Activated T-helper 1 cell treated with anti-CD3 and anti-CD28 coated beads, Interleukin-2, amount 50 U/mL, for 16 hours (primary cell): Measurements from ENCODE around the gene GLI1.
"Not testable (repeated sequence)": the region's sequence is repeated elsewhere in the genome, so short reads cannot be mapped to it uniquely, and the experiment has no call there.

Experiments
- DNase-seq, 2 donors: peaks; one replicate each; pipeline ENCODE4 v3.0.0-alpha.2; 2020; ENCODE audit warnings: low read depth in 1 of 2, low spot score in 1 of 2

Gene GLI1

DNA sequence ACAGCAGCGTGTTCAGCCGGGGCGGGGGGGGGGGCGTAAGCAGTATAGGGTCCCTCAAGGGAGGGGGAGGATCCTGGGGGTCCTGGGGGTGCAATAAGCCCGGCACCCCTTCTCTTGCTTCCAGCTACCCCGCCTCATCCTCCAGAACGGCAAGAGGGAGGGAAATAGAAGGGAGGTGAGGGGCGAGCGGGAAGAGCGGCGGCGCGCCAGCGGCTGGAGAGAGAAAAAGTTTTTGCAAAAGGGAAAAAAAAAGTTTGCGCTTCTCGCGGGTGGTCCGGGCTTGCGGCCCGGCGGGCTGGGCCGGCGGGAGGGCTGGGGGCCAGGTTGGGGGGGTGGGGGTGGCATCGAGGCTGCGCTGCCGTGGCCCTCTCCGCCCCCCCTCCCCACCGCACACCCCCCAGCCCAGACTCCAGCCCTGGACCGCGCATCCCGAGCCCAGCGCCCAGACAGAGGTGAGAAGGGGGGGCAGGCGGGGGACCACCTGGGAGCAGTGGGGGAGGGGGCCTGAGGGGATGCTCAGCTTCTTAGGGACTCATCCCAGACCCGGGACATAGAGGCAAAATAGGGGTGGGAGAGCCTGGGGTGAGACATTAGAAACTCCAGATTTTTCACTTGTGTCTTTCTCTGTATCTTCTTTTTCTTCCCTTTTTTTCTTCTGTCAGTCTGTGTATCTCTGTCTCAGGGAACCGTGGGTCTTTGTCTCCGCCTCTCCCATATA lies at the start of gene GLI1:
GLI1 (plus strand) TSS at position 36 of the 718 bp plus-strand sequence. CDS start 3,907 bp downstream, outside the sequence.
- no peak for DNase-seq

GRCh38 chr12:57410534-57410933 lies 49.1 kb upstream of the GLI1 start:
- no peak for DNase-seq

DNA sequence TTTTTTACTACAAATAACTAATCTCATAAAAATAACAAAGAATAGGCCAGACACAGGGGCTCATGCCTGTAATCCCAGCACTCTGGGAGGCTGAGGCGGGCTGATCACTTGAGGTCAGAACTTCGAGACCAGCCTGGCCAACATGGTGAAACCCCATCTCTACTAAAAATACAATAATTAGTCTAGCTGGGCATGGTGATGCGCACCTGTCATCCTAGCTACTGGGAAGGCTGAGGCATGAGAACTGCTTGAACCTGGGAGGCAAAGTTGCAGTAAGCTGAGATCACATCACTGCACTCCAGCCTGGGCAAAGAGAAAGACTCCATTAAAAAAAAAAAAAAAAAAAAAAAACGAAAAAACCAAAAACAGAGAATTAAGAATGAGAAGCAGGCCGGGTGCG lies 45.4 kb upstream of the GLI1 start:
- DNase-seq: not testable (repeated sequence)

DNA sequence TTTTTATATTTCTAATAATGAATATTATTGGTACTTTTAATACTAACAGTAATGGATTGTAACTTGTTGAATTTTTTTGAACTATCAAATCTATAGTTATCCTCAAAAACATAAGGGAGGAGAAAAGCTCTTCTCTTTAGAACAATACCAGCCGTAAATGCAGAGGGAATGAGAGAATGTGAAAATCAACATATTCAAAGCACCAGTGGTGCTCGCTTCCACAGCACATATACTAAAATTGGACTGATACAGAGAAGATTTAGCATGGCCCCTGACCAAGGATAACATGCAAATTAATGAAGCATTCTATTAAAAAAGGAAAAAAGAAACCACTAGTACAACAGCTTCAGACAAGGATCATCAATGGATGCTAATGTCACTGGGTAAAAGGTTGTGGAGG lies 44.5 kb upstream of the GLI1 start:
- no peak for DNase-seq

- no peak for DNase-seq
These were observed 43.3 kb upstream of the GLI1 start for GRCh38 chr12:57416039-57416996.

DNA sequence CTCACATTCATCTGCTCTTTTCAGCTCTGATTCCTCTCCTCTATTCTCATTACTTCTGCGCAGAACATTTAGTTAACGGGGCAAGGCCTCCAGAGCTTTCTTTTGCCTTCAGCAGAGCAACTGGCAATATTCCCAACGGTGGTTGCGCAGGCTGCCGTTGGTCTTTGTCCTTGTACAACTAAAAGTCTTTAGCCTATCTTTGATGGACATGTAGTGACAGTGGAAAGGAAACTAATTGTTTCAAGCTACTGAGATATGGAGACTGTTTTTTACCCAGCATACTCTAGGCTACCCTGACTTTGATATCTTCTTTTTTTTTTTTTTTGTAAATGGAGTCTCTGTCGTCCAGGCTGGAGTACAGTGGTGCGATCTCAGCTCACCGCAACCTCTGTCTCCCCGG lies 41.3 kb upstream of the GLI1 start:
- DNase-seq: no peak

GRCh38 chr12:57419495-57419894 lies 40.1 kb upstream of the GLI1 start:
- DNase-seq: no peak

GRCh38 chr12:57420482-57420881 lies 39.1 kb upstream of the GLI1 start:
- DNase-seq: no peak

DNA sequence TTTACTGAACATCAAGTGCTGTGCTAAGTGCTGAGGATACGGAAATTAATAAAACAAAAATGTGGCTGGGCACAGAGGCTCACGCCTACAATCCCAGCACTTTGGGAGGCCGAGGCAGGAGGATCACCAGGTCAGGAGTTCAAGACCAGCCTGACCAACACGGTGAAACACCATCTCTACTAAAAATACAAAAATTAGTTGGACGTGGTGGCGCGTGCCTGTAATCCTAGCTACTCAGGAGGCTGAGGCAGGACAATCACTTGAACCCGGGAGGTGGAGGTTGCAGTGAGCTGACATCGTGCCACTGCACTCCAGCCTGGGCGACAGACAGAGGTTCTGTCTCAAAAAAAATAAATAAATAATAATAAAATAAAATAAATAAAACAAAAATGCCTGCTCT lies 32.6 kb upstream of the GLI1 start:
- DNase-seq: not testable (repeated sequence)

DNA sequence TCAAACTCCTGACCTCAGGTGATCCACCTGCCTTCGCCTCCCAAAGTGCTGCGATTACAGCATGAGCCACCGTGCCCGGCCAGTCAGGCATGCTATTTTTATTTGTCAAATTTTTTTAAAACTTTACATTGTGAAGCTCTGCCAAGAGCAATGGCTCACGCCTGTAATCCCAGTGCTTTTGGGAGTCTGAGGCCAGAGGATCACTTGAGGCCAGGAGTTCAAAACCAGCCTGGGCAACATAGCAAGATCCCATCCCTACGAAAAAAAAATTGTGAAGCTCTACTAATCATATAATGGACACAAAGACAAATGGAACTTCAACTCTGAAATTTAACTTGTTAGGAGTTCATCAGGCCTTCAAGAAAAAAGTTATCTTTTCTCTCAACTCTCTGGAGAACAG lies 30.6 kb upstream of the GLI1 start:
- no peak for DNase-seq

GRCh38 chr12:57429473-57430111 lies 30.0 kb upstream of the GLI1 start:
- DNase-seq: no peak

DNA sequence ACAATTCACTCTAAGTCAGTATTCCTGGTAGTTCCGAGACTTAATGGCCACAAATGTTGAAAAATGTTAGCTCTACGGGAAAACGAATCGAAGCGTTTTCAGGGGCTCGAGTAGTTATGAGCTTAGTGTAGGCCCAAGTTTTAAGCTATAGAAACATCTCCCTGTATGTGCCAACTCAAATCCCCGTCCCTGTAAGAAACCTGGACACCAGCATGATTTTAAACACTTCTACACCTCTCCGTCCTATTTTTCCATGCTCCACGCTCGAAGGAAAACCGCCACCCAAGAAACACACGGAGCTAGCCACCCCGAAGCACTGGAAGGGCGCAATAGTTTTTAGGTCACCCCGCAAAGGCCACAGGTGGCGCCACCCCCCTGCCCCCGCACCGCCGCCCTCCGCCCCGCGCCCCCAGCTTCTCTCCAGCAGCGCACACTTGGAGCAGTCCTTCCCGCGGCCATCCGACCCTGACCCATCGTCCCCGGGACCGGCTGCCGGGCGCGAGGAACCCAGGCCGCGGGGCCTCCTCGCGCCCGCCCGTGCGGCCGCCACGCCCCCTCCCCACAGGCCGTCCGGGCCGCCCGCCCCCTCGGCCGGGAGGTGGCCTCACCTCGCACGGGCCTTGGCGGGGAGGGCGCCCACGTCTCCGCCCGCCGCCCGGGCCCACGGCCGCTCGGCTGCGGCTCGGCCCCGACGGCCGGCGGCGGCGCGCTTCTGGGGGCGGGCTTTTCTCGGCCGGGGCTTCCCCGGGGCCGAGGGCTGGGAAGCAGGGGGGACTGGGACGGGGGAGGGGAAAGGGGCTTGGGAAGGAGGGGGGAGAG lies 29.3 kb upstream of the GLI1 start:
- peak; percentile 10 to 48 for DNase-seq

DNA sequence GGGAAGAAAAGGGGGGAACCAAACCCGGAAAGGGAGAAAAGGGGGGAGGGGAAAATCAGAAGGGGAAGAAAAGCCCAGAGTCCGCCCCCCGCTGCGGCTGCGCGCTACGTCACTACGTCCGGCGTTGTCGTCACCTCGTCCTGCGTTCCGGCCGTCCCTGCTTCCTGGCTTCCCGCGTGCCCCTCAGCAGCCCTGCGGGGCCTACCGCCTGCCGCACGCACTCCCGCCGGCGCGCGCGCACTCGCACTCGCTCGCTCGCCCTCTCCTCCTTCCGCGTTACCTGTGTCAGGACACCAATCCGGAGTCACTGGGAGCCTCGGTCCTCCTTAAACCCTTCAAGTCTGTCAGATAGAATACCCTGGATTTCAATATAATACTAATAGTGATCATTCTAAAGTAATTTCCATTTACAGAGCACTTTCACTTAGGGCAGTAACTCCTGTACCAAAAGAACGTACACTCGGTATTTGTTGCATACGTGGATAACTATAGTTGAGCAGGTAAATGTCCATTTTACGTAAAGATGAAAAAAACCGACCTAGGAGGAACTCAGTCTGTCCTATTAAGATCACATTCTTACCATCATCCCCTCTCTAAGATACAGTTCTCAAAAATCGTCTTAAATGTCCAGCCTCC lies 28.5 kb upstream of the GLI1 start, which contains the start of gene R3HDM2:
R3HDM2 (minus strand) TSS at position 113 of the 636 bp plus-strand sequence. CDS start 120,615 bp downstream, outside the sequence.
- DNase-seq: peak; percentile 92

DNA sequence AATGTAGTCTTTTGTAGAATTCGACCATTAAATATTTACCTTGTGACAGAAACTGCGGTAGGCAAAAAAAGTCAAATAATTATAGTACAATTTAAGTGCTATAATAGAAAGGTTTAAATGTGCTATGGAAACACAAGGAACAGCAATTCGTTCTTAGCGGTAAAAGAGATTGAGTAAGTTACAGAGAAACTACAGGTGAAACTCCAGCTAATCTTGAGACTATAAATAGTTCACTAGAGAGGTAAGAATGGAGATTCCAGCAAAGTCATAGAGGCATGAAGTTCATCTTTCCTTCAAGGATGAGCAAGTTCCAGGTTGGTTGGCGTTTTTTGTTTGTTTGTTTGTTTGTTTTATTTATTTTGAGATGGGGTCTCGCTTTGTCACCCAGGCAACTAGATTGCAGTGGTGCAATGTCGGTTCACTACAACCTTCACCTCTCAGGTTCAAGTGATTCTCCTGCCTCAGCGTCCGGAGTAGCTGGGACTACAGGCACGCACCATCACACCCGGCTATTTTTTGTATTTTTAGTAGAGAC lies 27.9 kb upstream of the GLI1 start:
- no peak for DNase-seq

DNA sequence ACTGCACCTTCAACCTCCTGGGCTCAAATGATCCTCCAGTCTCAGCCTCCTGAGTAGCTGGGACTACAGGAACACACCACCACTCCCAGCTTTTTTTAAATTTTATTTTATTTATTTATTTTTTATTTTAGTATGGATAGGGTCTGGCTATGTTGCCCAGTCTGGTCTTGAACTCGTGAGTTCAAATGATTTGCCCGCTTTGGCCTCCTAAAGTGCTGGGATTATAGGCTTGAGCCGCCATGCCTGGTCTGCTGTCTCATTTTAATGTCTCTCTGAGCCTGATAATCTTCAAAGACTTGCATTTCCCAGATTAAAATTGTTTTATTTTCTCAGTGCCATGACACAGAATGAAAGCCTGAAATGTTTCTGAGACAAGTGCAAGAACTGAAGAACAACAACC lies 26.2 kb upstream of the GLI1 start:
- no peak for DNase-seq

DNA sequence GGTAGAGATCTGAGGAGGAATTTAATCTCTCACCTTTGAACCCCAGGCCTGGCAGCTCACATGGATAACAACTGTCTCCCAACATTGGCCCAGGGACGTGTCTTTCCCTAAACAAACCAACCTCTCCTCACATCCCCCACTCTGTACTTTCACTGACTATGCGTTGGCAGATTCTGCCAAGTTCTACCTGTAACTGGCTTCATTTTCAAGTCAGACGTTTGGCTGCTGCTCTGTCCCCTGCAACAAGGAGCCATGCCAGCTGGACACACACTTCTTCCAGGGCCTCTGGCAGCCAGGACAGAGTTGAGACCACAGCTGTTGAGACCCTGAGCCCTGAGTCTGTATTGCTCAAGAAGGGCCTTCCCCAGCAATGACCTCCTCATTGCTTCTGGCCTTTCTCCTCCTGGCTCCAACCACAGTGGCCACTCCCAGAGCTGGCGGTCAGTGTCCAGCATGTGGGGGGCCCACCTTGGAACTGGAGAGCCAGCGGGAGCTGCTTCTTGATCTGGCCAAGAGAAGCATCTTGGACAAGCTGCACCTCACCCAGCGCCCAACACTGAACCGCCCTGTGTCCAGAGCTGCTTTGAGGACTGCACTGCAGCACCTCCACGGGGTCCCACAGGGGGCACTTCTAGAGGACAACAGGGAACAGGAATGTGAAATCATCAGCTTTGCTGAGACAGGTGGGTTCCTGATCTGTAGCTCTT lies 24.9 kb upstream of the GLI1 start, which contains the start of gene INHBC:
INHBC (plus strand) TSS at position 268 of the 707 bp plus-strand sequence; CDS start at position 371, 103 bp downstream.
- no peak for DNase-seq

DNA sequence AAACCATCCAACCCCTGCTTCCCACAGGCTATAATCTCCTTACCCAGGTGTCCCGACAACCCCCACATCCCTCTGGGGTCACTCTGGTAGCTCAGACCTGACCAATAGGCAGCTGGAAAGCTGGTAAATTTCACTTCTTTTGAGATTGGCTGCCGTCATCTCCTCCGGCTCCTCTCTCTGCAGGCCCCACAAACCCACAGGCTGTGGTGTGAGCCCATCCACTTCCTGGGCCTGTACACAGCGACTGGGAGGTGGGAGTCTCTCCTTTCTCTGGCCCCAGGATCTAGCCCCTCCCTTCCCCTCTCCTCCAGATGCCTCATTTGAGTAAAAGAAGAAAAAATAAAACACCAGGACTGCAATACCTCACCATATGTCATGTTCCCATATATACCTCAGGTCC lies 24.3 kb upstream of the GLI1 start:
- no peak for DNase-seq

GRCh38 chr12:57438400-57438799 lies 21.2 kb upstream of the GLI1 start:
- no peak for DNase-seq

- no peak for DNase-seq
These were observed 19.8 kb upstream of the GLI1 start for GRCh38 chr12:57439762-57440266.
